GM12873 (cell line): Measurements from ENCODE around the gene BDH1.

Experiments used
- CTCF ChIP-seq: IDR thresholded peaks from 2 replicates; pipeline ENCODE4 v1.5.1; 2012; ENCODE audit warnings: low read depth, mild to moderate bottlenecking, moderate library complexity, low read length, control low read depth; ENCODE audit not compliant: insufficient read depth; ENCODE audit errors: missing control alignments

The BDH1 gene

DNA sequence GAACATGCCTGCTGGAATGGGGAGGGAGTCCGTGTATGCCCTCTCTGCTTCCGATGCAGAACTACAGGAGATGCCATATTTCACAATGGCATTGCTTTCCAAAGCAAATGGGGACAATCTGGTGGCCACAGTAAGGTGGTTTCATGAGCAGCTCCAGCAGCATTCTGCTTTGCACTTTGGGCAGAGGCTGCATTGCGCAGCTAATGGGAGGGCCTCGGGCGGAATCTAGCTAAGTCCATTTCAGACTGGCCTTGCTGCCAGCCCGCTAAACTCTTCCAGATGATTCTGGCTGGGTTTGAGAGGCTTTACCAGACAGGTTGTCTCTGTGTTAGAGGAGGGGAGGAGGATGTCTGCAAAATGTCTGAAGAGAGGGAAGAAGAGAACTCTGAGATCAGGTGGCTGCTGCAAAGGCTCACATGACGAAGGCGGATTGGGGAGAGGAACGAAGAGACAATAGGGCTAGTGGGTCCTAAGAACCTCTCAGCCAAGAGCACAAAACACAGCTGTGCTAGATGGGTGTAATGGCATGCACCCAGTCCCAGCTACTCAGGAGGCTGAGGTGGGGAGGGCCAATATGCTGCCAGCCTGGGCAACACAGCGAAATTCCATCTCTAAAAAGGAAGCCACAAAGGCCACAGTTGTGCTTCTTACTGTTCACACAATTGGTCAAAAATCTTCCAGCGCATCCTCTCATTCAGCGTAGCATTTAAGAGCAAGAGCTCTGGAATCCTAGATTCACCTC lies 63.7 kb downstream of the BDH1 start:
- TF ChIP-seq CTCF = no peak

GRCh38 chr3:197491478-197491877 lies 64.3 kb downstream of the BDH1 start:
- no peak for TF ChIP-seq CTCF

GRCh38 chr3:197490098-197491058 lies 65.4 kb downstream of the BDH1 start:
- TF ChIP-seq CTCF = no peak

- no peak for TF ChIP-seq CTCF
These were observed 67.8 kb downstream of the BDH1 start for GRCh38 chr3:197487911-197488391.

- TF ChIP-seq CTCF = no peak
These were observed 68.9 kb downstream of the BDH1 start for GRCh38 chr3:197486861-197487260.

GRCh38 chr3:197485143-197485542 lies 70.6 kb downstream of the BDH1 start:
- no peak for TF ChIP-seq CTCF
